Thyroid gland (tissue), 4 donors: Measurements from ENCODE around the gene SPC25. TPM values are rescaled to one million over a fixed set of nuclear protein-coding genes. Genes with fewer than 3 reads are reported as not detected.

Source experiments
- DNase-seq, 2 donors: peaks; one replicate each; pipeline ENCODE4 v3.0.0-alpha.2; 2019
- H3K27ac ChIP-seq, 3 donors: fragments of 200-600 bp; sonication (generic); 1 replicate in 2 of 3; 2 replicates in 1 of 3; pipeline ENCODE4 v1.5.1; 2016 to 2019; ENCODE audit warnings: mild to moderate bottlenecking in 1 of 3, moderate library complexity in 1 of 3
- H3K27me3 ChIP-seq: fragments of 200-600 bp; sonication (generic); one replicate; pipeline ENCODE4 v1.5.1; 2019
- H3K36me3 ChIP-seq, 2 donors: fragments of 200-600 bp; sonication (generic); one replicate each; pipeline ENCODE4 v1.5.1; 2016 to 2019
- H3K4me1 ChIP-seq, 2 donors: fragments of 200-600 bp; sonication (generic); one replicate each; pipeline ENCODE4 v1.5.1; 2017 to 2019
- H3K4me3 ChIP-seq, 3 donors: fragments of 200-600 bp; sonication (generic); replicated peaks in 1 of 3; 1 replicate in 2 of 3; 2 replicates in 1 of 3; pipeline ENCODE4 v1.5.1; 2016; ENCODE audit warnings: mild to moderate bottlenecking in 1 of 3
- H3K9me3 ChIP-seq: fragments of 200-600 bp; sonication (generic); one replicate; pipeline ENCODE4 v1.5.1; 2017
- POLR2A ChIP-seq, 2 donors: fragments of 450-650 bp; IDR thresholded peaks; one replicate each; pipeline ENCODE4 v1.6.1; 2017; ENCODE audit warnings: antibody characterized with exemption in 2 of 2, mild to moderate bottlenecking in 2 of 2, moderate library complexity in 1 of 2
- WGBS, 2 donors: methylation state at CpG; one replicate each; pipeline ENCODE4 v1.1.5; 2017; 5-methylcytosine and 5-hydroxymethylcytosine counted together
- intact Hi-C: fragments of 100-400 bp; cut with DNase I; formaldehyde crosslinking; loops from one replicate; pipeline ENCODE4 v1.15.1; 2023
- total RNA-seq, 4 donors: library from RNA; depleted of rRNA; stranded (reverse); fragments of >200 nt; gene quantifications; one replicate each; pipeline ENCODE4 v1.2.3, GENCODE V29; 2016
- TF ChIP-seq, protein P1 (sequence below), 6 experiments: fragments of 200-600 bp in 3 of 6; fragments of 450-650 bp in 3 of 6; sonication (generic) in 3 of 6; IDR thresholded peaks; one replicate each; pipeline ENCODE4 v1.5.1; 2016 to 2019; ENCODE audit warnings: antibody characterized with exemption in 6 of 6, mild to moderate bottlenecking in 2 of 6, inconsistent platforms in 1 of 6, moderate library complexity in 1 of 6

Gene SPC25
- total RNA-seq, 4 donors from 2014 or later, result 6.7 TPM; not detected in 3

DNA sequence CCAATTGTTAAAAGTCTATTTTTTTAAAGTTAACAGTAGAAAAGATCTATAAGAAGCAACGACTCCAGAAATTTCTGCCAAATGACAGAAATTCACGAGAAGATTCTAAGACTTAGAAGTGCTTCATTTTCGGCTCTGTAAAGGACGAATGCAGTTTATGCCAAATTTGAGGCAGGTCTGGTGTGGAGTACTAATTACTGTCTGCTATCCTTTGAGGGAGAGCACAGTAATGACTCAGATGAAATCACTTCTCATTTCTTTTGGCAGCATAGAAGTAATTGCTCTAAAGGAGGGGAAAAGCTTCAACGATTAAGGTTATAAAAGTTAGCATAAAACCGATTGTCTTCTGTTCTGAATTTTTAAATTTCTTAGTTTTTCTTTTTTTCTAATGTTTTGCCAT is 22.2 kb upstream of the SPC25 start:
- intact Hi-C loops, result no loop called here
- DNase-seq, result no peak
- no peaks in the 10 kb centered on the region for H3K36me3 ChIP-seq
- H3K27ac ChIP-seq, result no peak overlapping the region
- no peaks in the 10 kb centered on the region for H3K4me1 ChIP-seq
- no peak overlapping the region for H3K4me3 ChIP-seq
- WGBS, 2 donors, result 62 to 76% methylated on average over 6 of the region's 6 CpGs
- TF ChIP-seq, protein P1, sequence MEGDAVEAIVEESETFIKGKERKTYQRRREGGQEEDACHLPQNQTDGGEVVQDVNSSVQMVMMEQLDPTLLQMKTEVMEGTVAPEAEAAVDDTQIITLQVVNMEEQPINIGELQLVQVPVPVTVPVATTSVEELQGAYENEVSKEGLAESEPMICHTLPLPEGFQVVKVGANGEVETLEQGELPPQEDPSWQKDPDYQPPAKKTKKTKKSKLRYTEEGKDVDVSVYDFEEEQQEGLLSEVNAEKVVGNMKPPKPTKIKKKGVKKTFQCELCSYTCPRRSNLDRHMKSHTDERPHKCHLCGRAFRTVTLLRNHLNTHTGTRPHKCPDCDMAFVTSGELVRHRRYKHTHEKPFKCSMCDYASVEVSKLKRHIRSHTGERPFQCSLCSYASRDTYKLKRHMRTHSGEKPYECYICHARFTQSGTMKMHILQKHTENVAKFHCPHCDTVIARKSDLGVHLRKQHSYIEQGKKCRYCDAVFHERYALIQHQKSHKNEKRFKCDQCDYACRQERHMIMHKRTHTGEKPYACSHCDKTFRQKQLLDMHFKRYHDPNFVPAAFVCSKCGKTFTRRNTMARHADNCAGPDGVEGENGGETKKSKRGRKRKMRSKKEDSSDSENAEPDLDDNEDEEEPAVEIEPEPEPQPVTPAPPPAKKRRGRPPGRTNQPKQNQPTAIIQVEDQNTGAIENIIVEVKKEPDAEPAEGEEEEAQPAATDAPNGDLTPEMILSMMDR (IDR thresholded peaks at IDR 0.05), result no peak
- TF ChIP-seq POLR2A (IDR thresholded peaks at IDR 0.05), result no peak
- no peaks in the 10 kb centered on the region for H3K27me3 ChIP-seq
- H3K9me3 ChIP-seq, result no peaks in the 10 kb centered on the region

DNA sequence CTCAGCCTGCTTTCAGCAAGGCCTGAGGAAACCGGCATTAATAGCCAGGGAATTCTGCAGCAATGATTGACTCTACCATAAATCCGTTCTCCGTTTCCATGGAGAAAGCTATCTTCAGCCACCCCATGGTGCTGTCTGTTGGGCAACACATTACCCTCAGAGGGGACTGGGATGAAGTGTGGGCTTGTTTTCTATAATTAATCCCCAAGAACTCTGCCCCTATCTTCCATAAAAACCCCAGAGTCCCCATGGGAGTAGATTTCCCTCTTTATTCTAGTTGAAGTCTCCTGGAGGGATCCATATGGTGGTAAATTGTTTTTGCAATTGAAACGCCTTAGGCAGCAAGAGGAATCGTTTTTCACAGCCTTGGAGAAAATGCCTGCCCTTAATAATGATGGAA is 20.1 kb upstream of the SPC25 start:
- intact Hi-C loops, result no loop called here
- 76 to 82% methylated on average over 5 of the region's 5 CpGs for WGBS, 2 donors
- no peak for DNase-seq
- Histone ChIP-seq H3K27ac (no peak overlapping the region), H3K36me3 (no peaks in the 10 kb centered on the region), H3K27me3 (no peaks in the 10 kb centered on the region), H3K4me1 (no peaks in the 10 kb centered on the region), H3K9me3 (no peaks in the 10 kb centered on the region), H3K4me3 (no peak overlapping the region)
- TF ChIP-seq POLR2A (IDR thresholded peaks at IDR 0.05), result no peak
- TF ChIP-seq, protein P1 (IDR thresholded peaks at IDR 0.05), result no peak

DNA sequence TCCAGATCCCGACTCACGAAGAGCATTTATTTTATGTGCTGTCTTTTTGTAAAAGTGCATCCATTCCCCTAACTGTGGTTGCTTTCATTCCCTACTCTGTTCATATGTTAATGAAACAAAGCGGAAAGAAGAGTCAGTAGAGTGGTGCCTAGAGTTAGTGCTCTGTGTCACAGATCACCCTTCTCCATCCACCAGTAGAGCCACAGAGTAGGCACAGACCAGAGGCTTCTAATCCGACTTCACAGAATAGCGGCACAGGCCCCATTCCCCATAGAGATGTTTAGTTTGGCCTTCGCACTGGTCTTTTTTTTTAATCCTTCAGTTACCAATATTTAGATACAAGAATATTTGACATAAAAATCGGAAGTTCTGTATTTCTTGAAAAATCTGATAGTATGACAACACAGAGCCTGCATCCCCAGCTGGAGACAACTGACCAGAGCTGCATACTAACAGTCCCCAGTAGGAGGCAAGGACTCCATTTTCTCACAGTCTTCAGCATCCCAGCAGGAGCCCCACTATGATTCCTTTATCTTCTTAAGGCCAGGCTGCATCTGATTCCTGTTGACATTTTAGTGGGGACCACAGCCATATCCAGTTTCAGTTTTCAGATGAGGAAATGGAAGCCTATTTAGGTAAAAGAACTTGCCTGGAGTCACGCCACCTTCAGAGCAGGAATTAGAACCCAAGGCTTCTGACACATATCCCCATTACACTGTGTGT is 17.9 kb upstream of the SPC25 start:
- H3K36me3 ChIP-seq, result no peaks in the 10 kb centered on the region
- no peaks in the 10 kb centered on the region for H3K27me3 ChIP-seq
- DNase-seq, result no peak
- H3K27ac ChIP-seq, result no peak overlapping the region
- H3K9me3 ChIP-seq, result no peaks in the 10 kb centered on the region
- no peak overlapping the region for H3K4me3 ChIP-seq
- H3K4me1 ChIP-seq, result no peaks in the 10 kb centered on the region
- 88 to 93% methylated on average over 8 of the region's 8 CpGs for WGBS, 2 donors
- intact Hi-C loops, result no loop called here
- TF ChIP-seq POLR2A (IDR thresholded peaks at IDR 0.05), result no peak
- TF ChIP-seq, protein P1 (IDR thresholded peaks at IDR 0.05), result no peak

DNA sequence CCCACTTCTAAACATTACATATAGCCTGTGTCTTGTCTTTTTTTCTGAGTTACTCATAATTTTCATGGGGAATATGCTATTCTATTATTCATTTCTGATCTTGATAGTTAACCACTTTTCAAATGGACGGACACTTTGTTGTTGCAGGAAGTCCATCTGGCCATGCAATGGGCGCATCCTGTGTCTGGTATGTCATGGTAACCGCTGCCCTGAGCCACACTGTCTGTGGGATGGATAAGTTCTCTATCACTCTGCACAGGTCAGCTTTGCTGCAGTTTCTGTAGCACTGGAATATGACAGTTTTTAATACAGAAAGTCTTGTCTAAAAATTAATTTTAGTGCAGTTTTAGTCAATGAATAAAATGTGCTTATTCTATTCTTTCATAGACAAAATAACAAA is 14.1 kb upstream of the SPC25 start:
- H3K36me3 ChIP-seq, result no peaks in the 10 kb centered on the region
- intact Hi-C loops, result no loop called here
- 91 to 92% methylated on average over 3 of the region's 3 CpGs for WGBS, 2 donors
- H3K4me3 ChIP-seq, result no peak overlapping the region
- H3K27ac ChIP-seq, result no peak overlapping the region
- TF ChIP-seq, protein P1 (IDR thresholded peaks at IDR 0.05), result no peak
- no peak for TF ChIP-seq POLR2A (IDR thresholded peaks at IDR 0.05)
- H3K9me3 ChIP-seq, result no peaks in the 10 kb centered on the region
- H3K27me3 ChIP-seq, result no peaks in the 10 kb centered on the region
- no peaks in the 10 kb centered on the region for H3K4me1 ChIP-seq
- no peak for DNase-seq

DNA sequence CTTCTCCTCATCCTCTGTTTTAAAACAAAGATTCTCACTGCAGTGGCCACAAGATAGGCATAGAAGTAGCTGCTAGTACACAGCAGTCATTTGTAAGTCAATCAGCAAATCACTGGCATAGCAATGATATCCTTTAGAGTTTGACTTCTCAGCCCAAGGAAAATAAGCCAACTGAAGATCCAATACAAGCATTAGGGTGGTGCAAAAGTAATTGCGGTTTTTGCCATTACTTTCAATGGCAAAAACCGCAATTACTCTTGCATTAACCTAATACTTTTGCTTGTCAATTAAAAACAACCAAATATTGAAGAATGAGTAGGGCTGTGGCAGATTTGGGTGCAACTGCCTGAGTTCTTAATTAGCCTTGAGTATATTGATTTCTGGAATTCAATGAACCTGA is 13.7 kb upstream of the SPC25 start:
- Histone ChIP-seq H3K9me3 (no peaks in the 10 kb centered on the region), H3K4me1 (no peaks in the 10 kb centered on the region), H3K36me3 (no peaks in the 10 kb centered on the region), H3K4me3 (no peak overlapping the region), H3K27me3 (no peaks in the 10 kb centered on the region), H3K27ac (no peak overlapping the region)
- intact Hi-C loops, result no loop called here
- DNase-seq, result no peak
- WGBS, 2 donors, result 90 to 94% methylated on average over 2 of the region's 2 CpGs
- TF ChIP-seq POLR2A (IDR thresholded peaks at IDR 0.05), result no peak
- TF ChIP-seq, protein P1 (IDR thresholded peaks at IDR 0.05), result no peak
